ENCODE measurements around the gene SSR1. TPM values are rescaled to one million over a fixed set of nuclear protein-coding genes. Genes with fewer than 3 reads are reported as not detected.
"Not testable (repeated sequence)": the region's sequence is repeated elsewhere in the genome, so short reads cannot be mapped to it uniquely, and the experiment has no call there.

The SSR1 gene
- polyA plus RNA-seq, 1 experiment: 173 TPM

DNA sequence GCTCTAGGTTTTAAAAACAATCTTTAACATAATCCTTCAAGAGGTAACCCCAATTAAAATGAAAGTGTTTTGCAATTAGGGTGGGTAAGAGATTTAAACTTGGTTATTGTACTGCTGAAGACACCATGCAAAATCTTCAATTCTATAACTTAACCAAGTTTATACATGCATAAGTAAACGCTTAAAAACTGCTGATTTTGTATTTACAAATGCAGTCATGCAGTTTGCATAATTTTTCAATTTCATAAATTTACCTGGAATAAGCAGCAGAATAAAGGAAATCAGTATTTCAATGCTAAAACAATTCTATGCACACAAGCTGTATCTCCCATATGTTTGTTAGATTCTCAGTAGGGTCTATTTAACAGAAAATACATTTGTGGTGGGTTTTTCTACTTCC is 22.9 kb downstream of the SSR1 start:
- H3K27me3 ChIP-seq (ENCODE audit: control insufficient read depth, insufficient read depth, low read length): no peaks in the 10 kb centered on the region
- ChIA-PET CTCF (interaction anchor here (2.5 kb wide), 1 partner anchor 14 kb away, joined by 5 read pairs; no protein-coding TSS in a partner anchor), POLR2A (no interaction called here)
- no peak for DNase-seq (ENCODE audit: low read depth)
- peaks cover 17% of the 10 kb centered on the region for H3K36me3 ChIP-seq (ENCODE audit: control insufficient read depth, insufficient read depth, low read length)
- H3K4me3 ChIP-seq (ENCODE audit: low read depth, low read length): no peak overlapping the region
- TF ChIP-seq, protein P1, sequence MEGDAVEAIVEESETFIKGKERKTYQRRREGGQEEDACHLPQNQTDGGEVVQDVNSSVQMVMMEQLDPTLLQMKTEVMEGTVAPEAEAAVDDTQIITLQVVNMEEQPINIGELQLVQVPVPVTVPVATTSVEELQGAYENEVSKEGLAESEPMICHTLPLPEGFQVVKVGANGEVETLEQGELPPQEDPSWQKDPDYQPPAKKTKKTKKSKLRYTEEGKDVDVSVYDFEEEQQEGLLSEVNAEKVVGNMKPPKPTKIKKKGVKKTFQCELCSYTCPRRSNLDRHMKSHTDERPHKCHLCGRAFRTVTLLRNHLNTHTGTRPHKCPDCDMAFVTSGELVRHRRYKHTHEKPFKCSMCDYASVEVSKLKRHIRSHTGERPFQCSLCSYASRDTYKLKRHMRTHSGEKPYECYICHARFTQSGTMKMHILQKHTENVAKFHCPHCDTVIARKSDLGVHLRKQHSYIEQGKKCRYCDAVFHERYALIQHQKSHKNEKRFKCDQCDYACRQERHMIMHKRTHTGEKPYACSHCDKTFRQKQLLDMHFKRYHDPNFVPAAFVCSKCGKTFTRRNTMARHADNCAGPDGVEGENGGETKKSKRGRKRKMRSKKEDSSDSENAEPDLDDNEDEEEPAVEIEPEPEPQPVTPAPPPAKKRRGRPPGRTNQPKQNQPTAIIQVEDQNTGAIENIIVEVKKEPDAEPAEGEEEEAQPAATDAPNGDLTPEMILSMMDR (IDR thresholded peaks at IDR 0.05; ENCODE audit: insufficient read depth, low read depth, low read length): no peak

DNA sequence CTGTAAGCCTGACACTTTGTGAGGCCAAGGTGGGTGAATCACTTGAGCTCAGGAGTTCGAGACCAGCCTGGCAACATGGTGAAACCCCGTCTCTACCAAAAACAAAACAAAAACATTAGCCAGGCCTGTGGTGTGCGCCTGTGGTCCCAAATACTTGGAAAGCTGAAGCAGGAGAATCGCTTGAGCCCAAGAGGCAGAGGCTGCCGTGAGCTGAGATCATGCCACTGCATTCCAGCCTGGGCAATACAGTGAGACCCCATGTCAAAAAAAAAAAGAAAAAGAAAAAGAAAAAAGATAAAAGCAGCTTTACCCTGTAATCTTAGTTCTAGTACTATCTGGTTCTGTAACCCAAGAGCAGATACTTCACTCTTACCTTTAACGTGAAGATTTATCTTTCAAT is 27.6 kb downstream of the SSR1 start:
- TF ChIP-seq, protein P1 (IDR thresholded peaks at IDR 0.05; ENCODE audit: insufficient read depth, low read depth, low read length): no peak
- Histone ChIP-seq H3K4me3 (ENCODE audit: low read depth, low read length) (no peak overlapping the region), H3K27me3 (ENCODE audit: control insufficient read depth, insufficient read depth, low read length) (no peaks in the 10 kb centered on the region), H3K36me3 (ENCODE audit: control insufficient read depth, insufficient read depth, low read length) (peaks cover 11% of the 10 kb centered on the region)
- ChIA-PET CTCF (interaction anchor here (1.1 to 4.8 kb wide), 2 partner anchors 9 to 561 kb away, joined by 3 to 39 read pairs; no protein-coding TSS in a partner anchor), POLR2A (no interaction called here)
- no peak for DNase-seq (ENCODE audit: low read depth)

DNA sequence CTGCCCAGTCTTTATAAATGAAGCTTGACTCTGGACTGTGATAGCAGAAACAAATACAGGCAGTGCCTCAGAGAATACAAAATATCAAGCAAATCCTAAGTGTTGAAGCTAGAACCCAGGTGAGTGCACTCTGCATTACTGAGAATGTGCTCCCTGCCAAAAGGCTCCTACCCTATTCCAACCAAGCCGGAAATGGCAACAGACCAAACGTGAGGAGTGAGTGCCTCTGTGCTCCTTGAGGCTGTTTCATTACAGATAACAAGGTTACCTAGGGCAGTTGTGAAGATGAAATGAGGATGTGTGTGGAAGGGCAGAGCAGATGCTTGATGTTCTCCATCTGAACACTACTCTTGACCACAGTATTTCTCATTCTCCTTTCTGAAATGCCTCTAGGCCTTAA is 29.3 kb downstream of the SSR1 start:
- Histone ChIP-seq H3K4me3 (ENCODE audit: low read depth, low read length) (no peak overlapping the region), H3K36me3 (ENCODE audit: control insufficient read depth, insufficient read depth, low read length) (peaks cover 7% of the 10 kb centered on the region), H3K27me3 (ENCODE audit: control insufficient read depth, insufficient read depth, low read length) (no peaks in the 10 kb centered on the region)
- no peak for DNase-seq (ENCODE audit: low read depth)
- ChIA-PET CTCF (interaction anchor here (4.8 kb wide), 1 partner anchor 8 kb away, joined by 39 read pairs; no protein-coding TSS in a partner anchor), POLR2A (no interaction called here)
- TF ChIP-seq, protein P1 (IDR thresholded peaks at IDR 0.05; ENCODE audit: insufficient read depth, low read depth, low read length): no peak

DNA sequence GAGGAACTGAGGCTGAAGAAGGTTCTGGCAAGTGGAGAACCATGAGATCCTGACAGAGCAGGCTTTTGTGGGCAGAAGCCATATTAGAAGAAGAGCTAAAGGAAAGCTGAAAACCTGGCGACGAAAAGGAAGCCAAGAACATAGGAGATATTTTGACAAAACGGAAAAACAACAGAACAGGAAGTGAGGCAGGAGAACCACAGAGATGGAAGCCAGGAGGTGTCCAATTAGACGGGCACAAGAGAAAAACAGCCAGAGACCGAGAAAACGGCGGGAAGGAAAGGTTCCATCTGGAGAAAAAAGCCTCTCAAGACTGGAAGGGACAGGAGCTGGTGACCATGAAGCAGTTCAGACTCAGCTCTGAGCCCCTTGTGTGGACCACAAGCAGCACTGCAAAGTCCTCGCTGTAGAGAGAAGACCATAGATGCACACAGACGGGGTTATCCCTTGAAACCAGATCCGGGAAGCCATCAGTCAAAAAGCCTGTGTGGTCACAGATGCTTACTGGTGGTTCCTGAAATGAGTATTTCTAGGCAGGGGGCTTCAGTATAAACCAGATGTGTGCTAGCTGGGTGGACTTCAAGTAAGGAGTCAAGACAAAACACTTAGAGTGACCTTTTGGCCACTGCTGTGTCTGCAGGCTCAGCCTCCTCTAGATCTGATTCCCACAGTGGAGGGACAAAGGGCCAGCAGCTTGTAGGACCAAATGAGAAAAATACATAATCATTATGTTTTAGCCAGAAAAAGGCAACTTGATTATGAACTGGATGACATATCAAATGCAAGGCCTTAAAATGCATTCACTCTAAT is 30.7 kb downstream of the SSR1 start:
- CTCF ChIA-PET: interaction anchor here (1.0 kb wide), 1 partner anchor 9 kb away, joined by 4 read pairs; no protein-coding TSS in a partner anchor
- no peaks in the 10 kb centered on the region for H3K27me3 ChIP-seq (ENCODE audit: control insufficient read depth, insufficient read depth, low read length)
- no peak overlapping the region for H3K4me3 ChIP-seq (ENCODE audit: low read depth, low read length)
- POLR2A ChIA-PET: no interaction called here
- H3K36me3 ChIP-seq (ENCODE audit: control insufficient read depth, insufficient read depth, low read length): peaks cover 6% of the 10 kb centered on the region
- TF ChIP-seq, protein P1 (IDR thresholded peaks at IDR 0.05; ENCODE audit: insufficient read depth, low read depth, low read length): no peak
- no peak for DNase-seq (ENCODE audit: low read depth)

DNA sequence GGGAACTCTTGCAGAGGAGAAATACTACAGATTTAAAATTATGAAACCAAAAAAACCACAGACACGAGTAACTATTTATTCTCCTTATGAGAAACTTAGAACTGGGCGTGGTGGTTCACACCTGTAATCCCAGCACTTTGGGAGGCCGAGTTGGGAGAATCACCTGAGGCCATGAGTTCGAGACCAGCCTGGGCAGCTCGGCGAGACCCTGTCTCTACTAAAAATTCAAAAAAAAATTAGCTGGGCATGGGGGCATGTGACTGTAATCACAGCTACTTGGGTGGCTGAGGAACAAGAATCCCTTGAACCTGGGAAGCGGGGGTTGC is 36.8 kb downstream of the SSR1 start:
- Histone ChIP-seq H3K4me3 (ENCODE audit: low read depth, low read length) (no peak overlapping the region), H3K27me3 (ENCODE audit: control insufficient read depth, insufficient read depth, low read length) (no peaks in the 10 kb centered on the region), H3K36me3 (ENCODE audit: control insufficient read depth, insufficient read depth, low read length) (no peaks in the 10 kb centered on the region)
- DNase-seq (ENCODE audit: low read depth): no peak
- CTCF ChIA-PET: interaction anchor here (0.8 to 4.6 kb wide), 19 partner anchors 10 to 555 kb away, joined by 3 to 39 read pairs (median 6); partner anchors contain the start of genes CAGE1 and RIOK1
- POLR2A ChIA-PET: no interaction called here
- TF ChIP-seq, protein P1 (IDR thresholded peaks at IDR 0.05; ENCODE audit: insufficient read depth, low read depth, low read length): no peak

DNA sequence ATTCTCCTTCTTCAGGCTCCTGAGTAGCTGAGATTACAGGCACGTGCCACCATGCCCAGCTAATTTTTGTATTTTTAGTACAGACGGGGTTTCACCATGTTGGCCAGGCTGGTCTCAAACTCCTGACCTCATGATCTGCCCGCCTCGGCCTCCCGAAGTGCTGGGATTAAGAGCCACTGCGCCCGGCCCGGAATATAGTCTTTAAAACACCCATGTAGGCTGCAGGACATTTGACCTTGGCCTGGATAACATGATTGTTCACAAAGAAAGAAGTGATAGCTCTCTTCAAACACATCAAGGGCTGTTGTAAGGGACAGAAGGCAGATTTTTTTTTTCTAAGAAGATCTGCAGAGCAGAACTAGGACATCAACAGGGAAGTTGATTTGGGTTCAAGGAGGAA is 38.5 kb downstream of the SSR1 start:
- CTCF ChIA-PET: interaction anchor here (0.6 to 4.6 kb wide), 9 partner anchors 12 to 550 kb away, joined by 3 to 39 read pairs (median 7); no protein-coding TSS in a partner anchor
- H3K36me3 ChIP-seq (ENCODE audit: control insufficient read depth, insufficient read depth, low read length); POLR2A ChIA-PET; H3K4me3 ChIP-seq (ENCODE audit: low read depth, low read length); DNase-seq (ENCODE audit: low read depth); H3K27me3 ChIP-seq (ENCODE audit: control insufficient read depth, insufficient read depth, low read length): not testable (repeated sequence)
